Measurements from ENCODE around the gene MATN4.

Gene MATN4

DNA sequence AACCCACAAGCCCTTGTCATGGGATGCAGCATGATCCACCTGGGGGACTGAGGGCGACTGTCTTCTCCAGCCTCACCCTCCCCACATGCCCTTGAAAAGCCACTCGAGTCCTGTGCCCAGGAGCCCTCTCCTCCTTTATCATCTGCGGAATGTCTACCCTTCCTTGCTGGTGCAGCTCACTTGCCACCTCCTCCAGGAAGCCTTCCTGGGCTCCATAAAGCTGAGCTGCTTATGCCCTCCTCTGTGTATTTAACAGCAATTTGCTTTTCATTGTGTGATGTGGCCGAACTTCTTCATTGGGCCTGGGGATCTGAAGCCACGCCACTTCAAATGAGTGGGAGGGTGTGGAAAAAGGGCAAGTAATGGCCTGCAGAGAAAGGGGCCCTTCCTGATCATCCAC lies 19.2 kb downstream of the MATN4 start:
- H3K36me3 ChIP-seq (ENCODE audit: control insufficient read depth, insufficient read depth, low read length) = no peaks in the 10 kb centered on the region
- H3K4me1 ChIP-seq (ENCODE audit: control insufficient read depth, insufficient read depth, low read length, poor library complexity, severe bottlenecking) = peaks cover 4% of the 10 kb centered on the region
- H3K27ac ChIP-seq (ENCODE audit: low read depth, low read length, severe bottlenecking) = no peak overlapping the region
- 80 to 100% methylated on average over 2 to 3 of the region's 5 CpGs for WGBS, 2 experiments (ENCODE audit: insufficient coverage in 2 of 2)
- H3K9me3 ChIP-seq (ENCODE audit: control insufficient read depth, low read length) = no peaks in the 10 kb centered on the region
- H3K4me3 ChIP-seq (ENCODE audit: extremely low read depth, insufficient read depth, low read length, poor library complexity, severe bottlenecking) = no peak overlapping the region

DNA sequence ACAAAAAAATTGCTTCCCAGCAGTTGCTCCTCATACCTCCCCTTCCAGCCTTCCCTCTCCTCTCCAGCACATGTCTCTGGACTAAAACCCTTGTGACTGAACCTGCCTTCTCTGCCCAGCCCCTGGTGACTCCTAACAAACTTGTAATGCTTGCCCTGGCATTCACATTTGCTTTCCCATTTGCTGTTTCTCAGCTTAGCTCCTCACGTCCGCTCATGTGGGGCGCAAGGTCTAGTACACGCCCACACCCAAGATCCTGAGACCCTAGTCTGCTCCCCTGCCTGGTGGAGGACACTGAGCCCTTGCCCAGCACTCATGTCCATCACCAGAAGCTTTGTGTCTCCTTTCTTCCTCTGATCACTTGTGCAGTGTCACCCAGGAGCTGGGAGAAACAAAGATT lies 19.7 kb downstream of the MATN4 start:
- H3K4me1 ChIP-seq (ENCODE audit: control insufficient read depth, insufficient read depth, low read length, poor library complexity, severe bottlenecking) = peaks cover 4% of the 10 kb centered on the region
- no peaks in the 10 kb centered on the region for H3K9me3 ChIP-seq (ENCODE audit: control insufficient read depth, low read length)
- H3K4me3 ChIP-seq (ENCODE audit: extremely low read depth, insufficient read depth, low read length, poor library complexity, severe bottlenecking) = no peak overlapping the region
- WGBS, 2 experiments (ENCODE audit: insufficient coverage in 2 of 2) = 89 to 97% methylated on average over 4 of the region's 4 CpGs
- no peaks in the 10 kb centered on the region for H3K36me3 ChIP-seq (ENCODE audit: control insufficient read depth, insufficient read depth, low read length)
- no peak overlapping the region for H3K27ac ChIP-seq (ENCODE audit: low read depth, low read length, severe bottlenecking)

- Histone ChIP-seq H3K27ac (ENCODE audit: low read depth, low read length, severe bottlenecking) (no peak overlapping the region), H3K4me1 (ENCODE audit: control insufficient read depth, insufficient read depth, low read length, poor library complexity, severe bottlenecking) (no peaks in the 10 kb centered on the region), H3K36me3 (ENCODE audit: control insufficient read depth, insufficient read depth, low read length) (no peaks in the 10 kb centered on the region), H3K4me3 (ENCODE audit: extremely low read depth, insufficient read depth, low read length, poor library complexity, severe bottlenecking) (no peak overlapping the region), H3K9me3 (ENCODE audit: control insufficient read depth, low read length) (no peaks in the 10 kb centered on the region)
- 75 to 81% methylated on average over 2 to 3 of the region's 4 CpGs for WGBS, 2 experiments (ENCODE audit: insufficient coverage in 2 of 2)
These were observed 24.5 kb downstream of the MATN4 start for GRCh38 chr20:45283551-45284057.

DNA sequence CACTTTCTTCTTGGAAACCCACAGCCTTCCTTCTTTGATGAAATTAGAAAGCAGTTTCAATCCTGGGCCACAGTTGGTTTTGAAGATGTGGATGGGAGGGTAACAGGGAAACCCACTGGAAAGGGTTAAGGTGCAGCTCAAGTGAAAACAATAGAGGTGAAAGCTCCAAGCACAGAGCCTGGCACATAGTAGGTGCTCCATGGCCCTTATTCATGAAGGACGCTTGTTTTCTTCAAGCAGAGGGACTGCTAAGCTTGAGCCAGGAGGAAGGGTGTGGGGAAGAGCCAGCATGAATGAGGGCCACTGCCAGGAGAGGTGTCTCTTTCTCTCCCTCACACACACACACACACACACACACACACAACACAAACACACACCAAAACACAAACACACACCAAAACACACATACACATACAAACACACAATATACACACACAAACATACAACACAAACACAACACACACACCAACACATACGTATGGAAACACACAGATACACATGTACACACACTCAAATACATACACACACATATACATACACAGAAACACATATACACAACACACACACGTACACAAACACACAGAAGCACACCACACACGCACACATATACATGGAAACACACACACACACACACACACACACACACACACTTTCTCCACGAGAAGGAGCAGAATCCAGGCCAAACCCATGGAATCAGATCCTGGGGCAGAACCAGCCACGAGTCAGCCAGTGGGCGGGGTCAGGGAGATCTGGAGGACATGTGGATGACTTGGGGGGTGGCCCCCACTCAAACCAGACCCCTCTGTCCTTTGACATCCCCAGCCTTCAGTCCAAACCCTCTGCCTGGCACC lies 25.2 kb downstream of the MATN4 start:
- Histone ChIP-seq H3K9me3 (ENCODE audit: control insufficient read depth, low read length) (no peaks in the 10 kb centered on the region), H3K36me3 (ENCODE audit: control insufficient read depth, insufficient read depth, low read length) (no peaks in the 10 kb centered on the region), H3K27ac (ENCODE audit: low read depth, low read length, severe bottlenecking) (no peak overlapping the region), H3K4me1 (ENCODE audit: control insufficient read depth, insufficient read depth, low read length, poor library complexity, severe bottlenecking) (no peaks in the 10 kb centered on the region), H3K4me3 (ENCODE audit: extremely low read depth, insufficient read depth, low read length, poor library complexity, severe bottlenecking) (no peak overlapping the region)
- 81 to 84% methylated on average over 3 to 4 of the region's 7 CpGs for WGBS, 2 experiments (ENCODE audit: insufficient coverage in 2 of 2)

- Histone ChIP-seq H3K4me1 (ENCODE audit: control insufficient read depth, insufficient read depth, low read length, poor library complexity, severe bottlenecking) (no peaks in the 10 kb centered on the region), H3K27ac (ENCODE audit: low read depth, low read length, severe bottlenecking) (no peak overlapping the region), H3K4me3 (ENCODE audit: extremely low read depth, insufficient read depth, low read length, poor library complexity, severe bottlenecking) (no peak overlapping the region), H3K36me3 (ENCODE audit: control insufficient read depth, insufficient read depth, low read length) (no peaks in the 10 kb centered on the region), H3K9me3 (ENCODE audit: control insufficient read depth, low read length) (no peaks in the 10 kb centered on the region)
- 67 to 83% methylated on average over 1 of the region's 1 CpG for WGBS, 2 experiments (ENCODE audit: insufficient coverage in 2 of 2)
These were observed 28.1 kb downstream of the MATN4 start for GRCh38 chr20:45279992-45280391.

GRCh38 chr20:45275338-45275737 lies 32.8 kb downstream of the MATN4 start:
- no peak overlapping the region for H3K27ac ChIP-seq (ENCODE audit: low read depth, low read length, severe bottlenecking)
- no peaks in the 10 kb centered on the region for H3K36me3 ChIP-seq (ENCODE audit: control insufficient read depth, insufficient read depth, low read length)
- H3K4me1 ChIP-seq (ENCODE audit: control insufficient read depth, insufficient read depth, low read length, poor library complexity, severe bottlenecking) = no peaks in the 10 kb centered on the region
- no peaks in the 10 kb centered on the region for H3K9me3 ChIP-seq (ENCODE audit: control insufficient read depth, low read length)
- 80% methylated on average over 1 of the region's 3 CpGs for WGBS, 2 experiments (ENCODE audit: insufficient coverage in 2 of 2)
- H3K4me3 ChIP-seq (ENCODE audit: extremely low read depth, insufficient read depth, low read length, poor library complexity, severe bottlenecking) = no peak overlapping the region

GRCh38 chr20:45269754-45270270 lies 38.3 kb downstream of the MATN4 start:
- no peaks in the 10 kb centered on the region for H3K36me3 ChIP-seq (ENCODE audit: control insufficient read depth, insufficient read depth, low read length)
- 85 to 90% methylated on average over 1 to 2 of the region's 4 CpGs for WGBS, 2 experiments (ENCODE audit: insufficient coverage in 2 of 2)

DNA sequence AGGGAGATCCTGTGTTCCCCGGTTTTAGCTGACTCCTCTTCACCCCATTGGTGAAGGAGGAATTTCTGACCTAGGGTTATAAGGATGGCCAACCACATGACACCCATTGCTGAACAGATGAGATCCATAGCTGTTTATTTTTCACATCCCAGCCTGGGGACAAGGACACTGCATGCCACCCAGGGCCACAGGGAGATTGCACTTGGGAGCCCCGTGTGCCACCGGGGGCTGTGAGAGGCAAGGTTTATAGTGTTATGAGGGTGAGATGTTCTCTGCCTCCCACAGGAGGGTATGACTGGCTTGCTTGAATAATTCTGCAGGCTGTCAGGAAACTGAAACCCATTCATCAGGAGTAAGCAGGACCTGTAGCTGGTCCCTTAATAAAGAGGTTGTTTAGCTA lies 39.0 kb downstream of the MATN4 start:
- no peaks in the 10 kb centered on the region for H3K4me1 ChIP-seq (ENCODE audit: control insufficient read depth, insufficient read depth, low read length, poor library complexity, severe bottlenecking)
- H3K4me3 ChIP-seq (ENCODE audit: extremely low read depth, insufficient read depth, low read length, poor library complexity, severe bottlenecking) = no peak overlapping the region
- no peak overlapping the region for H3K27ac ChIP-seq (ENCODE audit: low read depth, low read length, severe bottlenecking)
- H3K36me3 ChIP-seq (ENCODE audit: control insufficient read depth, insufficient read depth, low read length) = no peaks in the 10 kb centered on the region
- H3K9me3 ChIP-seq (ENCODE audit: control insufficient read depth, low read length) = no peaks in the 10 kb centered on the region
- 80 to 94% methylated on average over 2 of the region's 3 CpGs for WGBS, 2 experiments (ENCODE audit: insufficient coverage in 2 of 2)

More at GRCh38 chr20:45269754-45270270, 38.3 kb downstream of the MATN4 start:
- Histone ChIP-seq H3K9me3 (ENCODE audit: control insufficient read depth, low read length) (no peaks in the 10 kb centered on the region), H3K4me3 (ENCODE audit: extremely low read depth, insufficient read depth, low read length, poor library complexity, severe bottlenecking) (no peak overlapping the region), H3K27ac (ENCODE audit: low read depth, low read length, severe bottlenecking) (no peak overlapping the region), H3K4me1 (ENCODE audit: control insufficient read depth, insufficient read depth, low read length, poor library complexity, severe bottlenecking) (no peaks in the 10 kb centered on the region)

- 80 to 100% methylated on average over 1 of the region's 3 CpGs for WGBS, 2 experiments (ENCODE audit: insufficient coverage in 2 of 2)
- H3K9me3 ChIP-seq (ENCODE audit: control insufficient read depth, low read length) = no peaks in the 10 kb centered on the region
- H3K4me1 ChIP-seq (ENCODE audit: control insufficient read depth, insufficient read depth, low read length, poor library complexity, severe bottlenecking) = no peaks in the 10 kb centered on the region
- H3K36me3 ChIP-seq (ENCODE audit: control insufficient read depth, insufficient read depth, low read length) = no peaks in the 10 kb centered on the region
- no peak overlapping the region for H3K27ac ChIP-seq (ENCODE audit: low read depth, low read length, severe bottlenecking)
- no peak overlapping the region for H3K4me3 ChIP-seq (ENCODE audit: extremely low read depth, insufficient read depth, low read length, poor library complexity, severe bottlenecking)
These were observed 39.6 kb downstream of the MATN4 start for GRCh38 chr20:45268531-45268930.

GRCh38 chr20:45266977-45267376 lies 41.1 kb downstream of the MATN4 start:
- Histone ChIP-seq H3K4me1 (ENCODE audit: control insufficient read depth, insufficient read depth, low read length, poor library complexity, severe bottlenecking) (no peaks in the 10 kb centered on the region), H3K27ac (ENCODE audit: low read depth, low read length, severe bottlenecking) (no peak overlapping the region), H3K4me3 (ENCODE audit: extremely low read depth, insufficient read depth, low read length, poor library complexity, severe bottlenecking) (no peak overlapping the region), H3K9me3 (ENCODE audit: control insufficient read depth, low read length) (no peaks in the 10 kb centered on the region), H3K36me3 (ENCODE audit: control insufficient read depth, insufficient read depth, low read length) (no peaks in the 10 kb centered on the region)

Data from mesodermal cell (in vitro differentiated cells).